CD8-positive, alpha-beta memory T cell (primary cell): ENCODE data around the gene UIMC1. TPM values are rescaled to one million over a fixed set of nuclear protein-coding genes. Genes with fewer than 3 reads are reported as not detected.

Experiments used
- CTCF ChIA-PET: fragments of 350-600 bp; sonication (Branson Sonifier 250); formaldehyde crosslinking; loops from one replicate; lab custom pipeline; 2021; ENCODE audit warnings: antibody characterized with exemption; lab: Charles Lee
- POLR2A ChIA-PET: fragments of 350-600 bp; sonication (Branson Sonifier 250); formaldehyde crosslinking; loops from one replicate; lab custom pipeline; 2021; ENCODE audit warnings: antibody characterized with exemption; lab: Charles Lee
- DNase-seq, 5 donors: peaks; one replicate each; pipeline versions ENCODE4 v3.0.0 to v3.0.0-alpha.2; 2020 to 2022; ENCODE audit warnings: mixed read lengths in 1 of 5
- H3K27ac ChIP-seq: one replicate; pipeline ENCODE4 v1.7.0; 2013; ENCODE audit warnings: low read depth, mild to moderate bottlenecking, low read length, moderate library complexity
- H3K27me3 ChIP-seq: 2 replicates; pipeline ENCODE4 v1.7.0; 2013; ENCODE audit warnings: low read length, mild to moderate bottlenecking; ENCODE audit not compliant: insufficient read depth, poor library complexity, severe bottlenecking
- H3K36me3 ChIP-seq: 2 replicates; pipeline ENCODE4 v1.7.0; 2013; ENCODE audit warnings: mild to moderate bottlenecking, low read length, moderate library complexity; ENCODE audit not compliant: insufficient read depth
- H3K4me1 ChIP-seq: 2 replicates; pipeline ENCODE4 v1.7.0; 2013; ENCODE audit warnings: mild to moderate bottlenecking, low read length, moderate library complexity; ENCODE audit not compliant: insufficient read depth
- H3K4me3 ChIP-seq: 2 replicates; pipeline ENCODE4 v1.7.0; 2013; ENCODE audit warnings: mild to moderate bottlenecking, low read length
- H3K9me3 ChIP-seq: 2 replicates; pipeline ENCODE4 v1.7.0; 2013; ENCODE audit warnings: mild to moderate bottlenecking, low read length
- H3K27ac Mint-ChIP-seq, 8 donors: one replicate each; pipeline ENCODE4 v1.8.0; 2020 to 2021; ENCODE audit warnings: mixed read lengths in 8 of 8, mild to moderate bottlenecking in 6 of 8, inconsistent platforms in 3 of 8, moderate library complexity in 3 of 8
- H3K27me3 Mint-ChIP-seq, 2 donors: one replicate each; pipeline ENCODE4 v1.8.0; 2020 to 2021; ENCODE audit warnings: mixed read lengths in 2 of 2, mild to moderate bottlenecking in 1 of 2, moderate library complexity in 1 of 2
- H3K36me3 Mint-ChIP-seq, 3 donors: one replicate each; pipeline ENCODE4 v1.8.0; 2020 to 2021; ENCODE audit warnings: mixed read lengths in 3 of 3, inconsistent platforms in 1 of 3, mild to moderate bottlenecking in 1 of 3
- H3K4me1 Mint-ChIP-seq, 3 donors: one replicate each; pipeline ENCODE4 v1.8.0; 2020 to 2021; ENCODE audit warnings: mixed read lengths in 3 of 3, inconsistent platforms in 1 of 3, mild to moderate bottlenecking in 1 of 3
- H3K4me3 Mint-ChIP-seq, 7 donors: one replicate each; pipeline ENCODE4 v1.8.0; 2020 to 2021; ENCODE audit warnings: mixed read lengths in 7 of 7, mild to moderate bottlenecking in 6 of 7, moderate library complexity in 4 of 7, inconsistent platforms in 2 of 7
- H3K9me3 Mint-ChIP-seq, 5 donors: one replicate each; pipeline ENCODE4 v1.8.0; 2020 to 2022; ENCODE audit warnings: mixed read lengths in 5 of 5, mild to moderate bottlenecking in 3 of 5, moderate library complexity in 2 of 5, inconsistent platforms in 1 of 5
- polyA plus RNA-seq: library from polyadenylated mRNA; unstranded; fragments of 300-500 nt; fragmentation: Illumina TruSeq; gene quantifications from one replicate; pipeline ENCODE4 v1.2.3, GENCODE V29; 2021
- total RNA-seq, 2 experiments: library from RNA; stranded (reverse); gene quantifications; one replicate each; pipeline ENCODE4 v1.2.3, GENCODE V29; 2021

Gene UIMC1
- total and polyA plus RNA-seq, 3 experiments from 2014 or later, result 24.7 to 44.9 (median 39.2) TPM

- Mint-ChIP-seq H3K4me3 (no peak overlapping the region), H3K9me3 (no peaks in the 10 kb centered on the region), H3K27ac (no peak overlapping the region), H3K4me1 (peaks cover 0 to 2% (median 0%) of the 10 kb centered on the region in 3 donors), H3K27me3 (peaks cover 4 to 22% of the 10 kb centered on the region in 2 donors), H3K36me3 (no peaks in the 10 kb centered on the region)
- H3K4me1 ChIP-seq, result no peaks in the 10 kb centered on the region
- no peaks in the 10 kb centered on the region for H3K36me3 ChIP-seq
- no peaks in the 10 kb centered on the region for H3K9me3 ChIP-seq
- no peaks in the 10 kb centered on the region for H3K27me3 ChIP-seq
- H3K4me3 ChIP-seq, result no peak overlapping the region
- no peak overlapping the region for H3K27ac ChIP-seq
- DNase-seq, result no peak
- ChIA-PET POLR2A (no interaction called here), CTCF (no interaction called here)
Observed at GRCh38 chr5:176886336-176887251, 120.0 kb downstream of the UIMC1 start.

- peaks cover 0 to 2% (median 0%) of the 10 kb centered on the region in 3 donors for H3K4me1 Mint-ChIP-seq
- Histone ChIP-seq H3K4me3 (no peak overlapping the region), H3K4me1 (no peaks in the 10 kb centered on the region), H3K27ac (no peak overlapping the region), H3K27me3 (no peaks in the 10 kb centered on the region), H3K9me3 (no peaks in the 10 kb centered on the region), H3K36me3 (no peaks in the 10 kb centered on the region)
- DNase-seq, result peak in 1 of 5 donors; percentile 3
- no peaks in the 10 kb centered on the region for H3K9me3 Mint-ChIP-seq
- peak overlapping the region in 1 of 8 donors; percentile 0 for H3K27ac Mint-ChIP-seq
- H3K36me3 Mint-ChIP-seq, result no peaks in the 10 kb centered on the region
- no peak overlapping the region for H3K4me3 Mint-ChIP-seq
- peaks cover 1 to 17% of the 10 kb centered on the region in 2 donors for H3K27me3 Mint-ChIP-seq
- POLR2A ChIA-PET, result no interaction called here
- CTCF ChIA-PET, result no interaction called here
Observed at GRCh38 chr5:176884571-176884890, 122.0 kb downstream of the UIMC1 start.

- H3K36me3 ChIP-seq, result no peaks in the 10 kb centered on the region
- Mint-ChIP-seq H3K27ac (no peak overlapping the region), H3K4me1 (peaks cover 0 to 2% (median 0%) of the 10 kb centered on the region in 3 donors), H3K36me3 (no peaks in the 10 kb centered on the region), H3K27me3 (peaks cover 1 to 19% of the 10 kb centered on the region in 2 donors), H3K4me3 (no peak overlapping the region), H3K9me3 (no peaks in the 10 kb centered on the region)
- POLR2A ChIA-PET, result no interaction called here
- no peak overlapping the region for H3K27ac ChIP-seq
- no peak for DNase-seq
- no peaks in the 10 kb centered on the region for H3K27me3 ChIP-seq
- H3K4me3 ChIP-seq, result no peak overlapping the region
- H3K9me3 ChIP-seq, result no peaks in the 10 kb centered on the region
- CTCF ChIA-PET, result no interaction called here
- H3K4me1 ChIP-seq, result no peaks in the 10 kb centered on the region
Observed at GRCh38 chr5:176883700-176884570, 122.6 kb downstream of the UIMC1 start.

GRCh38 chr5:176882567-176882903, 124.0 kb downstream of the UIMC1 start:
- POLR2A ChIA-PET, result no interaction called here
- no peaks in the 10 kb centered on the region for H3K36me3 Mint-ChIP-seq

GRCh38 chr5:176881816-176882566, 124.6 kb downstream of the UIMC1 start:
- H3K27me3 ChIP-seq, result no peaks in the 10 kb centered on the region
- H3K27ac Mint-ChIP-seq, result no peak overlapping the region
- no peak overlapping the region for H3K27ac ChIP-seq
- no peaks in the 10 kb centered on the region for H3K36me3 Mint-ChIP-seq
- H3K9me3 ChIP-seq, result no peaks in the 10 kb centered on the region
- no peaks in the 10 kb centered on the region for H3K36me3 ChIP-seq
- ChIA-PET CTCF (no interaction called here), POLR2A (no interaction called here)
- DNase-seq, result peak in 1 of 5 donors; percentile 37
- no peaks in the 10 kb centered on the region for H3K4me1 ChIP-seq
- peaks cover 0 to 2% (median 0%) of the 10 kb centered on the region in 3 donors for H3K4me1 Mint-ChIP-seq
- peaks cover 3 to 28% of the 10 kb centered on the region in 2 donors for H3K27me3 Mint-ChIP-seq
- no peak overlapping the region for H3K4me3 Mint-ChIP-seq
- no peak overlapping the region for H3K4me3 ChIP-seq
- no peaks in the 10 kb centered on the region for H3K9me3 Mint-ChIP-seq

More at GRCh38 chr5:176882567-176882903, 124.0 kb downstream of the UIMC1 start:
- no peak overlapping the region for H3K27ac ChIP-seq
- Mint-ChIP-seq H3K27ac (no peak overlapping the region), H3K4me3 (no peak overlapping the region), H3K9me3 (no peaks in the 10 kb centered on the region), H3K27me3 (peaks cover 3 to 28% of the 10 kb centered on the region in 2 donors), H3K4me1 (peaks cover 0 to 2% (median 0%) of the 10 kb centered on the region in 3 donors)
- no peak for DNase-seq
- CTCF ChIA-PET, result no interaction called here
- no peaks in the 10 kb centered on the region for H3K27me3 ChIP-seq
- no peak overlapping the region for H3K4me3 ChIP-seq
- no peaks in the 10 kb centered on the region for H3K36me3 ChIP-seq
- H3K9me3 ChIP-seq, result no peaks in the 10 kb centered on the region
- H3K4me1 ChIP-seq, result no peaks in the 10 kb centered on the region

GRCh38 chr5:176881021-176881749, 125.4 kb downstream of the UIMC1 start:
- peaks cover 7 to 33% of the 10 kb centered on the region in 2 donors for H3K27me3 Mint-ChIP-seq
- no peaks in the 10 kb centered on the region for H3K9me3 Mint-ChIP-seq
- H3K27ac Mint-ChIP-seq, result no peak overlapping the region
- H3K36me3 ChIP-seq, result no peaks in the 10 kb centered on the region
- DNase-seq, result peak in 1 of 5 donors; percentile 40
- ChIA-PET POLR2A (no interaction called here), CTCF (no interaction called here)
- no peaks in the 10 kb centered on the region for H3K4me1 ChIP-seq
- peaks cover 3 to 5% (median 4%) of the 10 kb centered on the region in 3 donors for H3K4me1 Mint-ChIP-seq
- H3K4me3 ChIP-seq, result no peak overlapping the region
- H3K36me3 Mint-ChIP-seq, result no peaks in the 10 kb centered on the region
- H3K4me3 Mint-ChIP-seq, result no peak overlapping the region
- H3K9me3 ChIP-seq, result no peaks in the 10 kb centered on the region
- no peaks in the 10 kb centered on the region for H3K27me3 ChIP-seq
- H3K27ac ChIP-seq, result no peak overlapping the region

- H3K4me1 ChIP-seq, result no peaks in the 10 kb centered on the region
- Mint-ChIP-seq H3K9me3 (no peaks in the 10 kb centered on the region), H3K27ac (no peak overlapping the region), H3K4me3 (no peak overlapping the region), H3K36me3 (no peaks in the 10 kb centered on the region), H3K27me3 (peaks cover 14 to 40% of the 10 kb centered on the region in 2 donors), H3K4me1 (peaks cover 10 to 12% (median 10%) of the 10 kb centered on the region in 3 donors)
- H3K9me3 ChIP-seq, result no peaks in the 10 kb centered on the region
- H3K36me3 ChIP-seq, result no peaks in the 10 kb centered on the region
- CTCF ChIA-PET, result no interaction called here
- H3K4me3 ChIP-seq, result no peak overlapping the region
- DNase-seq, result peak in 1 of 5 donors; percentile 43
- H3K27ac ChIP-seq, result no peak overlapping the region
- H3K27me3 ChIP-seq, result no peaks in the 10 kb centered on the region
- POLR2A ChIA-PET, result no interaction called here
Observed at GRCh38 chr5:176880366-176881020, 126.1 kb downstream of the UIMC1 start.
